ENCODE measurements around the gene MAP7. TPM values are rescaled to one million over a fixed set of nuclear protein-coding genes. Genes with fewer than 3 reads are reported as not detected.

Gene MAP7
- total and polyA plus RNA-seq, 9 of the 15 experiments (the other 6 are each of a cell fraction or from before 2014, with no cell fraction given), result 0.76 to 7.7 (median 3.9) TPM

DNA sequence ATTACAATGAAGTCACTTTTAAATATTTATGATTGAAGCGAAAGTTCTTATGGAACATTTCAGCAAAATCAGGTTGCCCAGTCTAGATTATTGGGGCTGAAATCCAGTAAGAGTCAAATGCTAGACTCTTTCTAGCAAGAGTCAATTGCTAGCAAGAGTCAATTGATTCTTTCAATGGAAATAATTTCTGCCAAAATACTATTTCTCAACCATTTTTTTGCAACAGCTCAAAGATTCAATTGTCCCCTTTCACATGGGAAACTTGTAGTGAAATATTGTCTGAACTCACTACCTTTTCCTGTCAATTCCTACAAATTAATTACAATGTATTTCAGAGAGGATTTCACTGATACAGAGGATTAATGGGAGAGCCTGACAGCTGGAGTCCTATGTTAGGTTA lies 78.3 kb downstream of the MAP7 start (continued):
- TF ChIP-seq, protein P1, sequence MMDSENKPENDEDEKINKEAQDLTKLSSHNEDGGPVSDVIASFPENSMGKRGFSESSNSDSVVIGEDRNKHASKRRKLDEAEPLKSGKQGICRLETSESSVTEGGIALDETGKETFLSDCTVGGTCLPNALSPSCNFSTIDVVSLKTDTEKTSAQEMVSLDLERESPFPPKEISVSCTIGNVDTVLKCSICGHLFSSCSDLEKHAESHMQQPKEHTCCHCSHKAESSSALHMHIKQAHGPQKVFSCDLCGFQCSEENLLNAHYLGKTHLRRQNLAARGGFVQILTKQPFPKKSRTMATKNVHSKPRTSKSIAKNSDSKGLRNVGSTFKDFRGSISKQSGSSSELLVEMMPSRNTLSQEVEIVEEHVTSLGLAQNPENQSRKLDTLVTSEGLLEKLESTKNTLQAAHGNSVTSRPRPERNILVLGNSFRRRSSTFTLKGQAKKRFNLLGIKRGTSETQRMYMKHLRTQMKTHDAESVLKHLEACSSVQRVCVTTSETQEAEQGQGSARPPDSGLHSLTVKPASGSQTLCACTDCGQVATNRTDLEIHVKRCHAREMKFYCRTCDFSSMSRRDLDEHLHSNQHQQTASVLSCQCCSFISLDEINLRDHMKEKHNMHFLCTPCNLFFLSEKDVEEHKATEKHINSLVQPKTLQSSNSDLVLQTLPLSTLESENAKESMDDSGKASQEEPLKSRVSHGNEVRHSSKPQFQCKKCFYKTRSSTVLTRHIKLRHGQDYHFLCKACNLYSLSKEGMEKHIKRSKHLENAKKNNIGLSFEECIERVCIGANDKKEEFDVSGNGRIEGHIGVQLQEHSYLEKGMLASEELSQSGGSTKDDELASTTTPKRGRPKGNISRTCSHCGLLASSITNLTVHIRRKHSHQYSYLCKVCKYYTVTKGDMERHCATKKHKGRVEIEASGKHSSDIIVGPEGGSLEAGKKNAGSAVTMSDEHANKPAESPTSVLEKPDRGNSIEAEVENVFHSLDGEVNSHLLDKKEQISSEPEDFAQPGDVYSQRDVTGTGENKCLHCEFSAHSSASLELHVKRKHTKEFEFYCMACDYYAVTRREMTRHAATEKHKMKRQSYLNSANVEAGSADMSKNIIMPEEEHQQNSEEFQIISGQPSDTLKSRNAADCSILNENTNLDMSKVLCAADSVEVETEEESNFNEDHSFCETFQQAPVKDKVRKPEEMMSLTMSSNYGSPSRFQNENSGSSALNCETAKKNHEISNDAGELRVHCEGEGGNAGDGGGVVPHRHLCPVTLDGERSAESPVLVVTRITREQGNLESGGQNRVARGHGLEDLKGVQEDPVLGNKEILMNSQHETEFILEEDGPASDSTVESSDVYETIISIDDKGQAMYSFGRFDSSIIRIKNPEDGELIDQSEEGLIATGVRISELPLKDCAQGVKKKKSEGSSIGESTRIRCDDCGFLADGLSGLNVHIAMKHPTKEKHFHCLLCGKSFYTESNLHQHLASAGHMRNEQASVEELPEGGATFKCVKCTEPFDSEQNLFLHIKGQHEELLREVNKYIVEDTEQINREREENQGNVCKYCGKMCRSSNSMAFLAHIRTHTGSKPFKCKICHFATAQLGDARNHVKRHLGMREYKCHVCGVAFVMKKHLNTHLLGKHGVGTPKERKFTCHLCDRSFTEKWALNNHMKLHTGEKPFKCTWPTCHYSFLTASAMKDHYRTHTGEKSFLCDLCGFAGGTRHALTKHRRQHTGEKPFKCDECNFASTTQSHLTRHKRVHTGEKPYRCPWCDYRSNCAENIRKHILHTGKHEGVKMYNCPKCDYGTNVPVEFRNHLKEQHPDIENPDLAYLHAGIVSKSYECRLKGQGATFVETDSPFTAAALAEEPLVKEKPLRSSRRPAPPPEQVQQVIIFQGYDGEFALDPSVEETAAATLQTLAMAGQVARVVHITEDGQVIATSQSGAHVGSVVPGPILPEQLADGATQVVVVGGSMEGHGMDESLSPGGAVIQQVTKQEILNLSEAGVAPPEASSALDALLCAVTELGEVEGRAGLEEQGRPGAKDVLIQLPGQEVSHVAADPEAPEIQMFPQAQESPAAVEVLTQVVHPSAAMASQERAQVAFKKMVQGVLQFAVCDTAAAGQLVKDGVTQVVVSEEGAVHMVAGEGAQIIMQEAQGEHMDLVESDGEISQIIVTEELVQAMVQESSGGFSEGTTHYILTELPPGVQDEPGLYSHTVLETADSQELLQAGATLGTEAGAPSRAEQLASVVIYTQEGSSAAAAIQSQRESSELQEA (IDR thresholded peaks at IDR 0.05; ENCODE audit: low read depth), result no peak
- no peak for TF ChIP-seq ZC3H8 (IDR thresholded peaks at IDR 0.05)
- no peak for TF ChIP-seq ZNF75A (CRISPR knock-in tag; IDR thresholded peaks at IDR 0.05)
- TF ChIP-seq, protein P2, sequence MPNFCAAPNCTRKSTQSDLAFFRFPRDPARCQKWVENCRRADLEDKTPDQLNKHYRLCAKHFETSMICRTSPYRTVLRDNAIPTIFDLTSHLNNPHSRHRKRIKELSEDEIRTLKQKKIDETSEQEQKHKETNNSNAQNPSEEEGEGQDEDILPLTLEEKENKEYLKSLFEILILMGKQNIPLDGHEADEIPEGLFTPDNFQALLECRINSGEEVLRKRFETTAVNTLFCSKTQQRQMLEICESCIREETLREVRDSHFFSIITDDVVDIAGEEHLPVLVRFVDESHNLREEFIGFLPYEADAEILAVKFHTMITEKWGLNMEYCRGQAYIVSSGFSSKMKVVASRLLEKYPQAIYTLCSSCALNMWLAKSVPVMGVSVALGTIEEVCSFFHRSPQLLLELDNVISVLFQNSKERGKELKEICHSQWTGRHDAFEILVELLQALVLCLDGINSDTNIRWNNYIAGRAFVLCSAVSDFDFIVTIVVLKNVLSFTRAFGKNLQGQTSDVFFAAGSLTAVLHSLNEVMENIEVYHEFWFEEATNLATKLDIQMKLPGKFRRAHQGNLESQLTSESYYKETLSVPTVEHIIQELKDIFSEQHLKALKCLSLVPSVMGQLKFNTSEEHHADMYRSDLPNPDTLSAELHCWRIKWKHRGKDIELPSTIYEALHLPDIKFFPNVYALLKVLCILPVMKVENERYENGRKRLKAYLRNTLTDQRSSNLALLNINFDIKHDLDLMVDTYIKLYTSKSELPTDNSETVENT (CRISPR knock-in tag; IDR thresholded peaks at IDR 0.05), result no peak
- no peak for TF ChIP-seq TBL1XR1 (IDR thresholded peaks at IDR 0.05; ENCODE audit: low read length in 2 of 2)
- TF ChIP-seq MBD2 (IDR thresholded peaks at IDR 0.05; ENCODE audit: borderline replicate concordance, low read depth), result no peak
- no peak for TF ChIP-seq U2AF2 (optimal IDR thresholded peaks at IDR 0.05; ENCODE audit: low read depth, low read length)
- no peak for TF ChIP-seq E2F6 (IDR thresholded peaks at IDR 0.05; ENCODE audit: borderline replicate concordance in 1 of 2, extremely low read depth in 1 of 2, insufficient read depth in 1 of 2, insufficient read length in 1 of 2, low read depth in 1 of 2, low read length in 1 of 2, poor library complexity in 1 of 2, severe bottlenecking in 1 of 2)
